ENCODE data around the gene MTAP. TPM values are rescaled to one million over a fixed set of nuclear protein-coding genes. Genes with fewer than 3 reads are reported as not detected.

Gene MTAP
- polyA plus RNA-seq, 3 donors = 7.4 to 11.3 (median 7.8) TPM

DNA sequence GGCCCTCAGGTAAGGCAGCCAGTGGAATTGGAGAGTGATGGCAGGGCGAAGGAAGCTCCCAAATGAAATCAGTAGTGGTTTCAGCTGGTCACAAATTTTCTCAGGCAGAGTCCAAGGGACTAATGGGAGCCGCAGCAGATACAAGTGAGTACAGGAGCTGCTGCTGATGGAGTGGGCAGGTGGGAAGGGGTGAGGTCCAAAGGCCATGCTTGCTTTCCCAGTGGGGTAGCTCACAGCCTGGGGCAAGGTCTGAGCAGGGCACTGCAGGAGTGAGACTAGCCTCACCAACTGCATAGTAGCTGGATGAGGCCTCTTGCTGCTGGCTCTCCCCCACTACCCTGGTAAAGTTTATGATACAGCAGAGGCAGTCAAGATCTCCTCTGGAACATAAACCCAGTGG lies 38.2 kb downstream of the MTAP start:
- Histone ChIP-seq H2AFZ (ENCODE audit: insufficient read depth, low read depth, low read length, poor library complexity, severe bottlenecking) (no peak overlapping the region), H3K79me2 (ENCODE audit: insufficient read depth, low read length) (no peaks in the 10 kb centered on the region), H3K27me3 (ENCODE audit: control insufficient read depth in 2 of 2, insufficient read depth in 2 of 2, low read length in 2 of 2) (no peaks in the 10 kb centered on the region), H3K36me3 (replicated peaks in 1 of 2; ENCODE audit: control insufficient read depth in 1 of 2, insufficient read depth in 2 of 2, low read length in 2 of 2) (peaks cover 44 to 59% of the 10 kb centered on the region in 2 donors), H3K4me2 (replicated peaks; ENCODE audit: extremely low read depth, low read length, poor library complexity, severe bottlenecking) (no peak overlapping the region), H4K20me1 (ENCODE audit: insufficient read depth, low read length) (no peaks in the 10 kb centered on the region), H3K4me1 (ENCODE audit: control insufficient read depth in 1 of 2, insufficient read depth in 2 of 2, low read length in 2 of 2) (no peaks in the 10 kb centered on the region), H3K9ac (ENCODE audit: insufficient read depth, low read length, poor library complexity, severe bottlenecking) (no peak overlapping the region), H3K9me3 (replicated peaks in 1 of 2; ENCODE audit: control insufficient read depth in 1 of 2, insufficient read depth in 1 of 2, low read length in 2 of 2) (peaks cover 12 to 18% of the 10 kb centered on the region in 2 donors), H3K4me3 (replicated peaks in 1 of 3; ENCODE audit: low read depth in 2 of 3, low read length in 3 of 3) (no peak overlapping the region), H3K27ac (ENCODE audit: low read depth in 1 of 2, low read length in 2 of 2) (no peak overlapping the region)
- no peak for DNase-seq
- TF ChIP-seq, protein P1, sequence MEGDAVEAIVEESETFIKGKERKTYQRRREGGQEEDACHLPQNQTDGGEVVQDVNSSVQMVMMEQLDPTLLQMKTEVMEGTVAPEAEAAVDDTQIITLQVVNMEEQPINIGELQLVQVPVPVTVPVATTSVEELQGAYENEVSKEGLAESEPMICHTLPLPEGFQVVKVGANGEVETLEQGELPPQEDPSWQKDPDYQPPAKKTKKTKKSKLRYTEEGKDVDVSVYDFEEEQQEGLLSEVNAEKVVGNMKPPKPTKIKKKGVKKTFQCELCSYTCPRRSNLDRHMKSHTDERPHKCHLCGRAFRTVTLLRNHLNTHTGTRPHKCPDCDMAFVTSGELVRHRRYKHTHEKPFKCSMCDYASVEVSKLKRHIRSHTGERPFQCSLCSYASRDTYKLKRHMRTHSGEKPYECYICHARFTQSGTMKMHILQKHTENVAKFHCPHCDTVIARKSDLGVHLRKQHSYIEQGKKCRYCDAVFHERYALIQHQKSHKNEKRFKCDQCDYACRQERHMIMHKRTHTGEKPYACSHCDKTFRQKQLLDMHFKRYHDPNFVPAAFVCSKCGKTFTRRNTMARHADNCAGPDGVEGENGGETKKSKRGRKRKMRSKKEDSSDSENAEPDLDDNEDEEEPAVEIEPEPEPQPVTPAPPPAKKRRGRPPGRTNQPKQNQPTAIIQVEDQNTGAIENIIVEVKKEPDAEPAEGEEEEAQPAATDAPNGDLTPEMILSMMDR (IDR thresholded peaks at IDR 0.05) = no peak
- Mint-ChIP-seq H3K27ac (no peak overlapping the region), H3K36me3 (peaks cover 56 to 68% of the 10 kb centered on the region in 2 donors), H3K27me3 (ENCODE audit: low read depth in 3 of 3) (no peaks in the 10 kb centered on the region), H3K9me3 (peaks cover 25 to 53% (median 35%) of the 10 kb centered on the region in 7 donors), H3K4me3 (no peak overlapping the region), H3K4me1 (peaks cover 5% of the 10 kb centered on the region)
- intact Hi-C loops (cut with micrococcal nuclease) = no loop called here
- WGBS (ENCODE audit: insufficient coverage) = 44% methylated on average over 2 of the region's 2 CpGs

DNA sequence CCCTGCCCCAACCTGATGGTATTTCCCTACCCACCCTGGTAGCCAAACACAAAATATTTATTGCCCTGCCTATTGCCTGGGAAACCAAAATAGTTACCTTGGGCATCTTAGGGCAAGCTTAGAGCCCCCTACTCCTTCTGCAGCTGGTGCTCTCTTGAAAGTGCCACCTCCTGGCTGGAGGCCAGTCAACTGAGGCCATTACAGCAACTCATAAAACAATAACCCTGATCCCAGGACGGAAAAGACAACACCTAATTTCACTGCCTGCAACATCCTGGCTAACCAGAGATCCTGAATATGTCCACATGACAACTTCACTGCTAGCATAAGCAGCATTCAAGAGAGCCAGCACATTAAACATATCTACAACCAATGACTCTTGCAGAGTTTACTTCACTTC lies 38.7 kb downstream of the MTAP start:
- Mint-ChIP-seq H3K36me3 (peaks cover 54 to 64% of the 10 kb centered on the region in 2 donors), H3K4me3 (no peak overlapping the region), H3K9me3 (peaks cover 26 to 58% (median 40%) of the 10 kb centered on the region in 7 donors), H3K27me3 (ENCODE audit: low read depth in 3 of 3) (no peaks in the 10 kb centered on the region), H3K27ac (no peak overlapping the region), H3K4me1 (peaks cover 5% of the 10 kb centered on the region)
- H3K4me3 ChIP-seq (replicated peaks in 1 of 3; ENCODE audit: low read depth in 2 of 3, low read length in 3 of 3) = no peak overlapping the region
- no peak overlapping the region for H2AFZ ChIP-seq (ENCODE audit: insufficient read depth, low read depth, low read length, poor library complexity, severe bottlenecking)
- DNase-seq = no peak
- 100% methylated on average over 1 of the region's 1 CpG for WGBS (ENCODE audit: insufficient coverage)
- peaks cover 44 to 54% of the 10 kb centered on the region in 2 donors for H3K36me3 ChIP-seq (replicated peaks in 1 of 2; ENCODE audit: control insufficient read depth in 1 of 2, insufficient read depth in 2 of 2, low read length in 2 of 2)
- H3K27ac ChIP-seq (ENCODE audit: low read depth in 1 of 2, low read length in 2 of 2) = no peak overlapping the region
- TF ChIP-seq, protein P1 (IDR thresholded peaks at IDR 0.05) = no peak
- intact Hi-C loops (cut with micrococcal nuclease) = no loop called here
- peaks cover 12 to 18% of the 10 kb centered on the region in 2 donors for H3K9me3 ChIP-seq (replicated peaks in 1 of 2; ENCODE audit: control insufficient read depth in 1 of 2, insufficient read depth in 1 of 2, low read length in 2 of 2)
- H4K20me1 ChIP-seq (ENCODE audit: insufficient read depth, low read length) = no peaks in the 10 kb centered on the region
- no peaks in the 10 kb centered on the region for H3K27me3 ChIP-seq (ENCODE audit: control insufficient read depth in 2 of 2, insufficient read depth in 2 of 2, low read length in 2 of 2)
- no peaks in the 10 kb centered on the region for H3K79me2 ChIP-seq (ENCODE audit: insufficient read depth, low read length)
- no peaks in the 10 kb centered on the region for H3K4me1 ChIP-seq (ENCODE audit: control insufficient read depth in 1 of 2, insufficient read depth in 2 of 2, low read length in 2 of 2)
- H3K9ac ChIP-seq (ENCODE audit: insufficient read depth, low read length, poor library complexity, severe bottlenecking) = no peak overlapping the region
- no peak overlapping the region for H3K4me2 ChIP-seq (replicated peaks; ENCODE audit: extremely low read depth, low read length, poor library complexity, severe bottlenecking)
